SH-SY5Y (cell line): ENCODE data around the gene MFAP5.

Experiments used
- GATA2 ChIP-seq: IDR thresholded peaks from 2 replicates; pipeline ENCODE4 v1.6.1; 2011; ENCODE audit warnings: mild to moderate bottlenecking, low read depth, low read length
- GATA3 ChIP-seq: IDR thresholded peaks from 2 replicates; pipeline ENCODE4 v1.6.1; 2011; ENCODE audit warnings: low read depth, mild to moderate bottlenecking, low read length, moderate library complexity

DNA sequence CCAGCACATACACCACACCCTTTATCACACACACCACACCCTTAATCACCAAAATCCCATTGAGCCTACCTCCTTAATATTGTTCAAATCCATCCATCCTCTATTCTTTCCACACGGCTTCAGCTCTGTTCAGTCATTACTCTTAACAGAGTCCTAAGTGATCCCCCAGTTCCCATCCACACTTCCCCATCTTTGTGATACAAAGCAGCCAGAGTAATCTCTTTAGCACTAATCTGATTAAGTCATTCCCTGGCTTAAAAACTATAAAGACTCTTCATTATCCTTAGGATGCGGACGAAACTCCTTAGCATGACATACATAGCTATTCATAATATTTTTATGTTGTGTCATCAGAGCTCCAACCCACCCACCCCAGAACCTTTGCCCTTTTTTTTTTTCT, 14.7 kb upstream of the MFAP5 start:
- TF ChIP-seq GATA3 (no peak), GATA2 (no peak)
